ENCODE results near the gene UCP3.

The UCP3 gene

GRCh38 chr11:73951797-73952196, 57.1 kb downstream of the UCP3 start:
- no peak for DNase-seq (ENCODE audit: low spot score)

GRCh38 chr11:73950869-73951710, 57.8 kb downstream of the UCP3 start, which contains the start of gene DNAJB13:
Gene DNAJB13 (plus strand): TSS chr11:73951026. CDS start chr11:73951070, 44 bp downstream.
- DNase-seq (ENCODE audit: low spot score) = no peak
